Stimulated activated CD4-positive, alpha-beta T cell treated with anti-CD3 and anti-CD28 coated beads, Interleukin-15, amount 100 ng/mL, for 1 hour (primary cell): ENCODE measurements around the gene MYO10.

Experiments used
- DNase-seq, 2 donors: peaks; one replicate each; pipeline ENCODE4 v3.0.0-alpha.2; 2020; ENCODE audit warnings: low read depth in 1 of 2, low spot score in 1 of 2

MYO10 gene

DNA sequence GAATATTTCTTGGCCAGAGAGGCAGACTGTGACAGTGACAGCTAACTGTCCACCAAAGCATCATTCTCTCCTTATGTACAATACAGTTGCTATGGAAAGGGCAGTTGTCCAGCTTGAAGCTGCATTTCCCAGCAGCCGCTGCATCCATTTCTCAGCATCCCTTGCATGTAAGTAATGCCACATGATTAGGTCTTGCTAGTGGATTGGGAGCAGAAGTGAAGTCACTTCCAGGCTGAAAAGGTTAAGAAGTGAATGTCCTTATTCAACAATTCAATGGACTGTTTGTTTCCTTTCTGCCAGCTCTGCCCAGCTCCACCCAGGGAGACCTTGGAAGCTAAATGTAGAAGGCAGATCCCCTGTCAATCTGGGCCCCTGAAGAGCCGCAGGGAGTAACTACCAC lies 293.2 kb downstream of the MYO10 start:
- no peak for DNase-seq

DNA sequence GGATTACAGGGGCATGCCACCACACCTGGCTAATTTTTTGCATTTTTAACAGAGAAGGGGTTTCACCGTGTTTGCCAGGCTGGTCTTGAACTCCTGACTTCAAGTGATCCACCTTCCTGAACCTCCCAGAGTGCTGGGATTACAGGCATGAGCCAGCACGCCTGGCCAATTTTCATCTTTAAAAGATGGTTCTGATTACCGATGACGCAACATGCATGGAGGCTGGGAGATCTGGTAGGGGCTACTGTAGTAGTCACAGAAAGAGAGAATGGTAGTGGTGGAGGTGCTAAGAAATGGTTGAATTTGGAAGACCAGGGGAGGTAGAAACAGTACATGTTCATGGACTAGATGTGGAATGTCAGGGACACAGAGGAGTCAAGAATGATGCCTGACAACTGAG lies 296.9 kb downstream of the MYO10 start:
- no peak for DNase-seq

DNA sequence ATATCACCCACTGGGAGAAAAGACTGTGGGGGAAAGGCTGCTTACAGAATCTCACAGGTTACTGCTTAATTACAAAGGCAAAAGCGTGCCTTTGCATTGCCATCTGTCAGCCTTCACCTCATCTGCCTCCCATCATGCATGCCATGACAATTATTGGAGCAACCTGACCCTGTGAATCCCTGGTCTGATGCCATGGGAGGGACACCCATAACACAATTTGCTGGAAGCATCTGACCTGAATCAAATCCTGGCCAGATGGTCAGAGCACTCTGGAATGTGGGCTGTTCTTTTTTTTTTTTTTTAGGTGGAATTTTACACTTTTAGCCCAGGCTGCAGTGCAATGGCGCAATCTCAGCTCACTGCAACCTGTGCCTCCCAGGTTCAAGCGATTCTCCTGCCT lies 307.7 kb downstream of the MYO10 start:
- no peak for DNase-seq

DNA sequence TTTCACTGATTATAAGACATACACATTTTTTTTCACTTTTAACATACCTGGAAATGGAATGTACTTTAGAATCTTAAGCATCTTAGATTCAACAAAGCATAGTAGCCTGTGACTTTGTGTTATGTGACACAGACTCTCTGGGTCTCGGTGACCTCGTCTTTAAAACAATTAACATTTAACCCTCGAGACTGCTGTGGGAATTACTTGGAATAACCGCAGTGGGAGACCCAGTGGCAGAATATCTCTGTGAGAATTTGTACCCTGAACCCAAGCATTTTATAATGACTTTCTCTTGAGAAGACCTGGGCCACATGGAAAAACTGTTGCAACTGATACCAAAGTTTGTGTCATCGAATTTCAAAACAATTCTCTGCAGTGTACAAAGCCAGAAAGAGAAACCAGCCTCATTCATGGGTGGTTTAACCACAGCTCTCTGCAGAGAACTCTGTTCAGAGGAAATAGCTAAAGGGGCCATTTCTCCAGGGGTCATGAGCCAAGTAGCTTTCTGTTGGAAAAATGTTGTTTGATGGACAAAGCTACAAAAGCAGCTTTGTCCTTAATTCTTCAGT lies 309.3 kb downstream of the MYO10 start:
- DNase-seq = no peak

DNA sequence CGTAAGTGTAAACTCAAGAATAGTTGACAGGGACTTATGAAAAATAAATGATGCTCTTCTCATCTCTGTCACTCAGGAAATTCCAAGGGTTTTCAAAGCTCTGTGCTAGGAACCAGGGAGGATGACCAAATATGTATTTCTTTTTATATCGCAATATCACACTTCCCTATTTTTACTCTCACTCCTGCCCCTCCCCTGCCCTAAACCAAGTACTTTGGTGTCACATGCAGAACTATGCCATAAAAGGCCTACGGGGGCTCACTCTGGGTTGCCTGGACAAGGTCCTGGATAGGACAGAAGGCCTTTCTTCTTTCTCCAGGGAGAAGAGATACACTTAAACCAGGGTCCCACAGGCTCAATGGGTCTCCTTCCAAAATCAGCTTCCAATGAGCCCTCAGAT lies 311.0 kb downstream of the MYO10 start:
- DNase-seq = no peak

DNA sequence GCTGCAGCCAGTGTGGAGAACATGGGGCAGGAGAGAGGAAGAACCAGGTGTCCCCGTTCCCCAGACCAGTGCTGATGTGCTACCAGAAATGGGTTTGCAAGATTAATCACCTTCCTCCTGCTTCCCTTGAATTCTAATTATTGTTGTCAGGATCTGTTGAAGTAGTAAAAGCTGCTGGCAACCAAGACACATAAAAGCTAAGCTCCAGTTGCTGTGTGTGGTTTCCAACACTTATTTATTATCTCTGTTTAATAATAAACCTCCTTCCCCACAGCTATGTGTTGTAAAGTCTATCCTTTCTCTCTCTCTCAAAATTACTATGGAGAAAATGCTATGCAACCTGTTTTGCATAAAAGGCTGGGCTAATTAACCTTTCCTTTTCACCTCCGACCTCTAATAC lies 317.0 kb downstream of the MYO10 start:
- no peak for DNase-seq

DNA sequence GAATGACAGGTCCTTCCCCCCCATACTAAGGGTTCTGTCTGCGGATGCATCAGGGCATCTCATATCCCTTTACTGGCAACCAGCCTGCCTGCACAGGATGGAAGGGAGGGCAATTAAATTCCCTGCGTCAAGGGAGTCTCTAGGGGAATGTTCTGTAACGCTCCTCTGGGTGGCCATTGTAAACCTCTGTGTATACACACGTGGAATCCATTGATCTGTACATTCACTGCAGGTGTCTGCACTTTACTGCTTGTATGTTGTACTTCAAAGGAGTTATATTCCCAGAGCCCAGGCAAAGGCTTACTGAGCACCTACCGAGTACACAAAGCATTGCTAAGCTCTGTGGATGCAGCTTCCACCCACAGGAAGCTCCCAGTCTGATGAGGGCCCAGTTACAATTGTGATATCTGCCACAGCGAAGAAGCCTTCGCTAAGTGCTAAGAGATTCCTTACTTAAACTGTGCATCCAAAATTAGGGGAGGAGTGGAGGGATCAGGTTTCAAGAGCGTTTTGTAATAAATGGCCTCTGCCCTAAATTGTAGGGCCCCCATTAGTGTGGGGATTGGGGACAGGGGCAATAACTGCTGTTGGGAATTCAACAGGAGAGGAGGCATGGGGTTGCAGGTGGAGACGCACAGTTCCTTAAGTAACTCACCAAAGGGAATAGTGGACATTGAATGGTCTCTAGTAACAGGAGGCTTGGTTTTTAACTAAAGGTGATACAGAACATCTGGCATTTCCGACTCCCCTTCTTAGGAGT lies 317.8 kb downstream of the MYO10 start:
- no peak for DNase-seq

DNA sequence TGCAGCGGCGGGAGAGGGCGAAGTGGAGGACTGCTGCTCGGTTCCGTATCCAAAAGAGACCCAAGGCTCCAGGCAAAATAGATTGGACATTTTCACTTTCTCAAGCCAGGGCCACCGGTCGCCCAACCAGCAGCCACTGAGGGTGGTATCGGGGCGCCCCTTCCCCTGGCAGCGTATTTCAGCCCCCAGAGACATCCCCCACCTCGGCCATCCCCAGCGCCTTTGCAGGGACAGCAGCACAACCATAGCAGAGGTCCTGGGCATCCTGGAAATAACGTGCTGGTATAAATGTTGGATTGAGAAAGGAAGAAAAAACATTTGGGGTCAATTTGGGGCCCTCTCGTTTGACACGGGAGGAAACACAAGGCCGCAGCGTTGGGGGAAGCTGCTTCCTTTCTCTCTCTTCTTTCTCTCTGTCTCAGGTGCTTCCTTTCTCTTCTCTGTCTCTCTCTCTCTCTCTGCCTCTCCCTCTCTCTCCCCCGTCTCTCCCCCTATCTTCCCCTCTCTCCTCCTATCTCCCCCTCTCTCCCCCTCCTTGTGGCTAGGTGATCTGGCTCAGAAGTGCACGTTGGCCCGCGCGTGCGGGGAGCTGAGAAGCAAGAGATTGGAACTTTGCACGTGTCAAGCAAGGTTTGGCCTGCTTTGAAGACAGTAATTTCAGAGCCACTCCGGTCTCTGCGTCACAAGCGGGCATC lies 318.7 kb downstream of the MYO10 start:
- DNase-seq = peak; percentile 20 to 30

DNA sequence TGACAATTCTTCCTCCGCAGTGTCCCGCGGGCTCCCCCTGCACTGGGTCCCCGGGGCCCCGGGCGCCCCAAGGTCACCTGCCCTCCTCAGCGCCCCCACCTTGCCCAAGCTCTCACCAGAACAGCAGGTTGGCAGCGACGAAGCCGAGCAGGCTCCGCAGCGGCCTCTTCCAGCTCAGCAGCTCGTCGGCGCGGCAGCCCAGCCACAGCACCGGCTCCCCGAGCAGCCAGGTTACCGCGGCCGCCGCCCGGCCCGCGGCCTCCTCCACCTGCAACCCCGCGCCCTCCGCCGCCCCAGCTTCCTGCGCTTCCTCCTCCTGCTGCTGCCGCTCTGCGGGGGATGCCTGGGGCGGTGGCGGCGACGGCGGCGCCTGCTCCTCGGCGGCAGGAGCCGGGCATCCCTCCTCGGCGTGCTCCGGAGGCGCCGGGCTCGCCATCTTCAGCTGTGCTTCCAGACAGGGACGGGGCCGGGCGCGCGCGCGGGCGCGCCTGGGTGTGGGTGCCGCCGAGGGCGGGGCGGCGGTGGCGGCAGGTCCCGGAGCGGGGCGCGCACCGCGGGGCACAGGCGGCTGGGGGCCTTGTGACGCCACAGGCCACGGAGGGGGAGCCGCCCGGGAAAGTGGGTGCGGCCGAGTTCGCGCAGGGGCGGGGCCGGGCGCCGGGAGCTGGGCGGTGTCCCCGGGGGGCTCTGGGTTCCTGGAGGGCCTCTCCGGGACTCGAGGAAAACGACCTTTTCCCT lies 319.4 kb downstream of the MYO10 start, which contains the start of gene RETREG1:
TSS of gene RETREG1 (minus strand) at position 462 of the 738 bp plus-strand sequence. CDS start at position 436, 26 bp downstream.
- DNase-seq = peak; percentile 74 to 79

DNA sequence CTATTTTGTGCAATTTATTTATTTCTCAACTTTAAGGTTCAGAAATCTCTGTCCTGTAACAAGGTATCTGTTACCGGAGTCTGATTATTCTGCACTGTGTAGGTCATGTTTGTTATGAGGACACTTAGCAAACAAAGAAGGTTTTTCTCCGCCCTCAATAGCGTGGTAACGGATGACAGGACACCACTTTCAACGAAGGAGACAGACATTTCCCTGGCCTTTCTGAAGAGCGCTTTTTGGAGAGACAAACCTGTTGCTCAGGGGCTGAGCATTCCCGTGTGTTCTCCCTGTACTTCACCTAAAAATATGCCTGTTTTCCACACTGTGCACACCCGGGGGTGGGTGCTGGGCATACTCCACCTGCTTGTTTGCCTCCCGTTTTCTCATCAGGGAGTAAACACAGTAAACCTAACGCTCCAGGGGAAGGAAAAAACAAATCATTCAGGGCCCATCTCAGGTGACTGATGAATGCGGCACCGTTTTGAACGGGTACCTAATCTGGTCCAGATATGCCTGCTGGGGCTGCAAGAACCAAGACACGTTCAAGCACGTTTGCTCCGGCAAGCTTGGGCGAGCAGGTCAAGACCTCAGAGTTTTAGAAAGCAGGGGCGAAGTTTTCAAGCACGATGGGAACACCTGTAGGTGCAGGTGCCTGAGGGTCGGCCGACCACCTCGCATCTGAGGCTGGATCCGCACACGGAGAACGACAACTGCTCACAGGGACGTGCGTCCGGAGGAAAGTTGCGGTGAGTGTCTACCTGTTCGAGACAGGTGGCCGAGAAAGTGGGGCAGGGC lies 320.1 kb downstream of the MYO10 start:
- DNase-seq = no peak

DNA sequence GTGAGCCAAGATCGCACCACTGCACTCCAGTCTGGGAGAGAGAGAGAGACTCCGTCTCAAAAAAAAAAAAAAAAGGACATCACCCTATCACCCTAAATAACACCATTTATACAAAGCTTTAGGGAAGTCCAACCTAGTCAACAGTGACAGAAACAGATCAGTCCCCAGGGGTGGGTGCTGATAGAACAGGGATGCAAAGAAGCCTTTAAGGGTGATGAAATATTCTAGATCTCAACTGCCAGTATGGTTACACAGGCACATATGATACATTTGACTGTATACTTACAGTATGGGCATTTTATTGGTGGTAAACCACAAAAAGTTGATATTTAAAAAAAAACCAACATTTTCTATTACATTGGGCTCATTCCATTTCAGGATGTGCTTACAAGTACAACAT lies 324.1 kb downstream of the MYO10 start:
- DNase-seq = no peak
